Measurements from ENCODE around the gene TPCN2. TPM values are rescaled to one million over a fixed set of nuclear protein-coding genes. Genes with fewer than 3 reads are reported as not detected.

TPCN2 gene
- total RNA-seq, 1 experiment from 2014 or later, result 20.6 TPM

DNA sequence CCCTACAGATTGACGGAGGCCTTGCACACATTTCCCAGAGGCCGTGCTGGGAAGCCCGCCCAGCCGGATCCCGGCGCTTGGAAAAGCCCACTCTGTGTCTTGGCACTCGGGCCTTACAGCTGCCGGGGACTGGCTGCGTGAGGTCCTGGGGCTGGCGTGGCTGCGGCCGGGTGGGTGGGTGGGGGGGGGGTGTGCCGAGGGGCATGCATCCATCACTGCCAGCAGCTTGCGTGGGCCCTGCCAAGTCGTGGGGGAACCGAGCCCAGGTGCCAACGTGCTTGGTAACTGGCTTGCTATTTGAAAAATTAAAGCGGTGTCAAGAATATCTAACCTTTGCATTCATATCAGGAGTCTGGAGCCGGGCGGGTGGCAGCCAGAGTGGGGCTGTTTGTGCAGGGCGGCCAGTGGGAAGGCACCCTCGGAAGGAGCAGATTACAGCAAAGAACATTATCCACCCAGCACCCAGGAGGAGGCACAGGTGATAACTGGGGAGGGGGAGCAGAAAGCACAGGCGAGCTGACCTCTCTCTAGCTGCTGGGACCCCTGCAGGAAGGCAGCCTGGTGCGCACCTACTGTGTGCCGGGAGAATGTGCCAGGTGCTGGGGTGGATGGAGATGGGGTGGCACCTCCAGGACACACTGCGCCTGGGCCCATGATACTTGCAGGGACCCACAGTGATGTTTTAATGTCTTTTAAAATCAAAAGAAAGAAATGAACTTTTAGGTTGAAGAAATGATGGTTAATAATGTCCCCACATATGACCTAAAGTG lies 78.5 kb downstream of the TPCN2 start:
- Histone ChIP-seq H3K4me1 (ENCODE audit: control insufficient read depth, insufficient read depth, low read length) (peaks cover 60% of the 10 kb centered on the region), H3K4me3 (ENCODE audit: low read depth in 2 of 2, low read length in 2 of 2) (no peak overlapping the region), H3K27ac (ENCODE audit: low read length) (peak overlapping the region; percentile 94; the same call in 1 of the 2 replicates), H3K9me3 (ENCODE audit: control insufficient read depth, insufficient read depth, low read depth, low read length) (no peaks in the 10 kb centered on the region), H3K27me3 (ENCODE audit: control insufficient read depth, insufficient read depth, low read length) (no peaks in the 10 kb centered on the region), H3K36me3 (ENCODE audit: control insufficient read depth, insufficient read depth, low read length) (no peaks in the 10 kb centered on the region)
- ATAC-seq (no peak), DNase-seq (ENCODE audit: low read depth, low spot score) (no peak)
- intact Hi-C loops (cut with micrococcal nuclease; ENCODE audit: unreplicated experiment), result loop anchor here (5.0 kb wide), 1 partner anchor 515 kb away; the partner anchor contains the start of gene CCND1
- no TSS peak for BruUV-seq (replicated peaks)
- no peak for TF ChIP-seq TCF7L2 (IDR thresholded peaks at IDR 0.05; ENCODE audit: low read depth, low read length)
- TF ChIP-seq SIN3A (IDR thresholded peaks at IDR 0.05; ENCODE audit: borderline replicate concordance, insufficient read depth, low read depth, low read length), result no peak
- TF ChIP-seq POLR2AphosphoS5 (IDR thresholded peaks at IDR 0.05; ENCODE audit: low read depth, low read length), result no peak
- TF ChIP-seq, protein P1, sequence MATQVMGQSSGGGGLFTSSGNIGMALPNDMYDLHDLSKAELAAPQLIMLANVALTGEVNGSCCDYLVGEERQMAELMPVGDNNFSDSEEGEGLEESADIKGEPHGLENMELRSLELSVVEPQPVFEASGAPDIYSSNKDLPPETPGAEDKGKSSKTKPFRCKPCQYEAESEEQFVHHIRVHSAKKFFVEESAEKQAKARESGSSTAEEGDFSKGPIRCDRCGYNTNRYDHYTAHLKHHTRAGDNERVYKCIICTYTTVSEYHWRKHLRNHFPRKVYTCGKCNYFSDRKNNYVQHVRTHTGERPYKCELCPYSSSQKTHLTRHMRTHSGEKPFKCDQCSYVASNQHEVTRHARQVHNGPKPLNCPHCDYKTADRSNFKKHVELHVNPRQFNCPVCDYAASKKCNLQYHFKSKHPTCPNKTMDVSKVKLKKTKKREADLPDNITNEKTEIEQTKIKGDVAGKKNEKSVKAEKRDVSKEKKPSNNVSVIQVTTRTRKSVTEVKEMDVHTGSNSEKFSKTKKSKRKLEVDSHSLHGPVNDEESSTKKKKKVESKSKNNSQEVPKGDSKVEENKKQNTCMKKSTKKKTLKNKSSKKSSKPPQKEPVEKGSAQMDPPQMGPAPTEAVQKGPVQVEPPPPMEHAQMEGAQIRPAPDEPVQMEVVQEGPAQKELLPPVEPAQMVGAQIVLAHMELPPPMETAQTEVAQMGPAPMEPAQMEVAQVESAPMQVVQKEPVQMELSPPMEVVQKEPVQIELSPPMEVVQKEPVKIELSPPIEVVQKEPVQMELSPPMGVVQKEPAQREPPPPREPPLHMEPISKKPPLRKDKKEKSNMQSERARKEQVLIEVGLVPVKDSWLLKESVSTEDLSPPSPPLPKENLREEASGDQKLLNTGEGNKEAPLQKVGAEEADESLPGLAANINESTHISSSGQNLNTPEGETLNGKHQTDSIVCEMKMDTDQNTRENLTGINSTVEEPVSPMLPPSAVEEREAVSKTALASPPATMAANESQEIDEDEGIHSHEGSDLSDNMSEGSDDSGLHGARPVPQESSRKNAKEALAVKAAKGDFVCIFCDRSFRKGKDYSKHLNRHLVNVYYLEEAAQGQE (IDR thresholded peaks at IDR 0.05; ENCODE audit: insufficient read depth in 1 of 2, low read depth in 2 of 2, low read length in 1 of 2), result no peak
- TF ChIP-seq, protein P2, sequence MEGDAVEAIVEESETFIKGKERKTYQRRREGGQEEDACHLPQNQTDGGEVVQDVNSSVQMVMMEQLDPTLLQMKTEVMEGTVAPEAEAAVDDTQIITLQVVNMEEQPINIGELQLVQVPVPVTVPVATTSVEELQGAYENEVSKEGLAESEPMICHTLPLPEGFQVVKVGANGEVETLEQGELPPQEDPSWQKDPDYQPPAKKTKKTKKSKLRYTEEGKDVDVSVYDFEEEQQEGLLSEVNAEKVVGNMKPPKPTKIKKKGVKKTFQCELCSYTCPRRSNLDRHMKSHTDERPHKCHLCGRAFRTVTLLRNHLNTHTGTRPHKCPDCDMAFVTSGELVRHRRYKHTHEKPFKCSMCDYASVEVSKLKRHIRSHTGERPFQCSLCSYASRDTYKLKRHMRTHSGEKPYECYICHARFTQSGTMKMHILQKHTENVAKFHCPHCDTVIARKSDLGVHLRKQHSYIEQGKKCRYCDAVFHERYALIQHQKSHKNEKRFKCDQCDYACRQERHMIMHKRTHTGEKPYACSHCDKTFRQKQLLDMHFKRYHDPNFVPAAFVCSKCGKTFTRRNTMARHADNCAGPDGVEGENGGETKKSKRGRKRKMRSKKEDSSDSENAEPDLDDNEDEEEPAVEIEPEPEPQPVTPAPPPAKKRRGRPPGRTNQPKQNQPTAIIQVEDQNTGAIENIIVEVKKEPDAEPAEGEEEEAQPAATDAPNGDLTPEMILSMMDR (IDR thresholded peaks at IDR 0.05), result no peak
- CTCF ChIA-PET, result interaction anchor here (0.6 kb wide), 2 partner anchors 117 to 179 kb away, joined by 7 to 8 read pairs; no protein-coding TSS in a partner anchor
- in situ Hi-C loops (cut with HindIII; ENCODE audit: low pct_unique_long_range_greater_than_20kb, low sequenced_read_pairs), result no loop called here
- POLR2A ChIA-PET, result no interaction called here

DNA sequence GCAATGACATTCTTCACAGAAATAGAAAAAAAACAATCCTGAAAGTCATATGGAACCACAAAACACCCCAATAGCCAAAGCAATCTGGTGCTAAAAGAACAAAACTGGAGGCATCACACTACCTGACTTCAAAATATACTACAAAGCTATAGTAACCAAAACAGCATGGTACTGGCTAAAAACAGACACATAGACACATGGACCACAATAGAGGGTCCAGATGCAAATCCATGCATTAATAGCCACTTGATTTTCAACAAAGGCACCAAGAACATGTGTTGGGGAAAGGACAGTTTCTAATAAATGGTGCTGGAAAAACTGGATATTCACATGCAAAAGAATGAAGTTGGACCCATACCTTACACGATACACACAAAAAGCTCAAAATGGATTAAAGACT lies 79.2 kb downstream of the TPCN2 start:
- H3K36me3 ChIP-seq (ENCODE audit: control insufficient read depth, insufficient read depth, low read length), result no peaks in the 10 kb centered on the region
- ATAC-seq (no peak), DNase-seq (ENCODE audit: low read depth, low spot score) (no peak)
- H3K9me3 ChIP-seq (ENCODE audit: control insufficient read depth, insufficient read depth, low read depth, low read length), result peaks cover 3% of the 10 kb centered on the region; the same call in 1 of the 2 replicates
- intact Hi-C loops (cut with micrococcal nuclease; ENCODE audit: unreplicated experiment) (loop anchor here (5.0 kb wide), 1 partner anchor 514 kb away; the partner anchor contains the start of gene CCND1), in situ Hi-C loops (cut with HindIII; ENCODE audit: low pct_unique_long_range_greater_than_20kb, low sequenced_read_pairs) (no loop called here)
- no peak overlapping the region for H3K27ac ChIP-seq (ENCODE audit: low read length)
- CTCF ChIA-PET, result no interaction called here
- no peak overlapping the region for H3K4me3 ChIP-seq (ENCODE audit: low read depth in 2 of 2, low read length in 2 of 2)
- TF ChIP-seq POLR2AphosphoS5 (IDR thresholded peaks at IDR 0.05; ENCODE audit: low read depth, low read length) (no peak), SIN3A (IDR thresholded peaks at IDR 0.05; ENCODE audit: borderline replicate concordance, insufficient read depth, low read depth, low read length) (no peak), TCF7L2 (IDR thresholded peaks at IDR 0.05; ENCODE audit: low read depth, low read length) (no peak)
- TF ChIP-seq, protein P2 (IDR thresholded peaks at IDR 0.05), result no peak
- TF ChIP-seq, protein P1 (IDR thresholded peaks at IDR 0.05; ENCODE audit: insufficient read depth in 1 of 2, low read depth in 2 of 2, low read length in 1 of 2), result no peak
- no TSS peak for BruUV-seq (replicated peaks)
- POLR2A ChIA-PET, result no interaction called here
- H3K27me3 ChIP-seq (ENCODE audit: control insufficient read depth, insufficient read depth, low read length), result no peaks in the 10 kb centered on the region
- H3K4me1 ChIP-seq (ENCODE audit: control insufficient read depth, insufficient read depth, low read length), result peaks cover 55% of the 10 kb centered on the region
